GM18498 (cell line): ENCODE data around the gene ARPC2.
A peak's percentile ranks its signal among the peaks of the same experiment; 100 is the strongest.

Experiments
- ATAC-seq: cut with Tn5 transposase; IDR thresholded peaks from one replicate; pipeline ENCODE4 v1.9.1; 2021; ENCODE audit warnings: mild to moderate bottlenecking, moderate library complexity; ENCODE audit not compliant: unreplicated experiment

ARPC2 gene

GRCh38 chr2:218216336-218216673 lies 684 bp upstream of the ARPC2 start:
- no peak for ATAC-seq

GRCh38 chr2:218217360-218218267 lies 625 bp downstream of the ARPC2 start:
- peak; percentile 46 for ATAC-seq

- ATAC-seq, result peak; percentile 37
These were observed 1.5 kb downstream of the ARPC2 start for GRCh38 chr2:218218268-218219185.

GRCh38 chr2:218219934-218220333 lies 2.9 kb downstream of the ARPC2 start:
- no peak for ATAC-seq

GRCh38 chr2:218221000-218221399 lies 4.0 kb downstream of the ARPC2 start:
- no peak for ATAC-seq

GRCh38 chr2:218223046-218223445 lies 6.1 kb downstream of the ARPC2 start:
- no peak for ATAC-seq

- no peak for ATAC-seq
These were observed 7.2 kb downstream of the ARPC2 start for GRCh38 chr2:218224186-218224585.

DNA sequence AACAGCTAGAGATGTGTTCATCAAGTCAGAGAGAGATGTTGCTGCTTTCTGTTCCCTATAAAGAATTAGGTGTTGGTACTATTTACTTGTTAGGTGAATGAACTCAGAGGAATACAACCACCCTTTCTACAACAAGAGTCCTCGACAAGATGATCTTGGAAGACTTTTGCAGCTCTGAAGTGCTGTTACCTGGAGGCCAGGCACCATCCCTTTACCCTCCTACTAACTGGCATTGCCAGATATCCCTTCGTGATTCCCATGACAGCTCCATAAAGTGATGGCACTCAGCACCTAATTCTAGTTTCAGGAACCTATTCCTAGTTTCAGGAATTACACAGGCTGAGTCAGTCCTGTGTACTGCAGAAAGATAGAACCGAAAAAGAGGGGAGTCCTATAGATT lies 9.9 kb downstream of the ARPC2 start:
- ATAC-seq, result no peak

- ATAC-seq, result no peak
These were observed 11.5 kb downstream of the ARPC2 start for GRCh38 chr2:218228366-218229090.

DNA sequence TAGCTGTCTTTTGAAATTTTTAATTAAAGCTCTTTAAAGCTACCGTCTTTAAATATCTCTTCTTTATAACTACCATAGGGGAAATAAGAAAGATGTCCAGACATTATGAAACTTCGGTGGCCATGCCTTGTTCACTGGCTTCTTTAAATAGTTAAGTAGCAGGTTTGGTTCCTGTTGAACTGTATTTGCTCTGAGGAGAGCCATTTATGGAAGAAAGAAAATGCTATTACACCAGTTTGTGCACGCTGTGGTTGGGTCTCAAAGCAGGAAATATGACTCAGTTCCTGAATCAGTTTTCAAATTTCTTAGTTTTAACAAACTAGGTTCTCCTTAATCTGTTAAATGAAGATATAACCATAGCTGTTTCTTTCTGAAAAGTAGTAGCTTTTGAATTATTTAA lies 12.2 kb downstream of the ARPC2 start:
- ATAC-seq, result peak; percentile 87

- ATAC-seq, result no peak
These were observed 12.9 kb downstream of the ARPC2 start for GRCh38 chr2:218229851-218230250.

DNA sequence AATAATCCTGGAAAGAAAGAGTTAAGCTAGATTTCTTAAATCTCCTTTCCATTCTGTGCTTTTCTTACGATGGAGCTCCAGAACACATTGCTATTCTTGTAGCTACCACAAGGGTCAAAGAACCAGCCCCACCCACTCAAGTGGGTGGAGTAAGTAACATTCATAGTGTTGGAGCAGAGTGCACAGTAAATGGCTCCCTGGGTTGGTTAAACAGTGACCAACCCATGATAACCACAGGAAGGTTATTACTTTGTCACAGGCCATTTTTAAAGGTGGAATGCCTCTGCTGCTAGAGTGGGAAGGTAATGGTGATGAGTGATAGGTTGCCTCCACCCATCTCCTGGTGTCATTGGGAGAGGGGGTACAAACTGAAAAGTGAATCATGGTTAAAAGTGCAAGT lies 13.9 kb downstream of the ARPC2 start:
- ATAC-seq, result peak; percentile 47

DNA sequence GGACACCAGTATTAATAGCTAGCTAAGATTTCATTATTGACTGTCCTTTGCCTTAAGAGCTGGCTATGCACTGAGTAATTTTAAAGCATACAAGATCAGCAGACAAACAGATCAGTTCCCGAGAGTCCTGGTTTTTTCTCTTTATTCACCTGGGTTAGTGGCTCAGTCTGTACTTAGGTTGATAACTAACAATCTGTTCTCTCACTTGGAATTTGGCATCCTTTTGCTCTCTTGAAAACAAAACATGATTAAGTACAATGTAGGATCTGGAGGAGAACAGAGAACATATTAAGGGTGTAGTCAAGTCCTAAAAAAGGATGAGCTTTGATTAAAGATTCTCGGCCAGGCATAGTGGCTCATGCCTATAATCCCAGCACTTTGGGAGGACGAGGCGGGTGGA lies 16.6 kb downstream of the ARPC2 start:
- ATAC-seq, result no peak

GRCh38 chr2:218234521-218234920 lies 17.5 kb downstream of the ARPC2 start:
- ATAC-seq, result no peak

- no peak for ATAC-seq
These were observed 18.0 kb downstream of the ARPC2 start for GRCh38 chr2:218235017-218235416.

DNA sequence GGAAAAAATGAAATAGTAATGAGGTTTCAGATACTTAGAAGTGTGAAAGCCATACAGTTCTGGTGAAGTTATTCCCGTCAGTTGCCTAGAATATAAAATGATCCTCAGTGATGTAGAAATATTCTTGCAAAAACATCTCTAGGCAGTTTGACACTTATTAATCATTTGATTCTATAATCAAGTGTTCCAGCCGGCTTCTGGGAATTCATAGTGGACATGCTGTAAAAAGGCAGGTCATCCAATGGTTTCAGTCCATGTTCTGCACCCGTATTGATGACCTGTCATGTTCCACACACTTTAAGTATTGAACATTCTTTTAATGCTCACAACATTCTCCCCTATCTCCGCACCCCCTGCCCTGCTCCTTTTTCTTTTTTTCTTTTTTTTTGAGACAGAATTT lies 19.8 kb downstream of the ARPC2 start:
- ATAC-seq, result no peak

- no peak for ATAC-seq
These were observed 21.9 kb downstream of the ARPC2 start for GRCh38 chr2:218238887-218239286.

DNA sequence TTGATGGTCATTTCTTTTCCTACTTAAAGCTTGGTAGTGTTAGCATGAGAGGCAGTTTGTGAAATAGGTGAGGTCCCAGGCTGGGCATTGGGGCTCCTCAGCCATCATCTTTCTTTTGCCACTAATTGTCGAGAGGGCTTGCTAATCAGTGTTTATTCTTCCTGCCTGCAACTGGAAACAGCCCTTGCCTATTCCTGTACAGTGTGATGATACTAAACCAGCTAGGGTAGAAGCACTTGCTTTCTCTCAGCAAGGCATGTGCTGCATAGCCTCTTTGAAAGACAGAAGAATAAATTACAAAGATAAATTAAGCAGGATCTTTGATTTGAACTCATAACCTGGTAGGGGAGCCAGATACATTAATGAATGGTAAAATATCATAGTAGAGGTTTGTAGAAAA lies 27.2 kb downstream of the ARPC2 start:
- ATAC-seq, result no peak

GRCh38 chr2:218244665-218245064 lies 27.7 kb downstream of the ARPC2 start:
- no peak for ATAC-seq

DNA sequence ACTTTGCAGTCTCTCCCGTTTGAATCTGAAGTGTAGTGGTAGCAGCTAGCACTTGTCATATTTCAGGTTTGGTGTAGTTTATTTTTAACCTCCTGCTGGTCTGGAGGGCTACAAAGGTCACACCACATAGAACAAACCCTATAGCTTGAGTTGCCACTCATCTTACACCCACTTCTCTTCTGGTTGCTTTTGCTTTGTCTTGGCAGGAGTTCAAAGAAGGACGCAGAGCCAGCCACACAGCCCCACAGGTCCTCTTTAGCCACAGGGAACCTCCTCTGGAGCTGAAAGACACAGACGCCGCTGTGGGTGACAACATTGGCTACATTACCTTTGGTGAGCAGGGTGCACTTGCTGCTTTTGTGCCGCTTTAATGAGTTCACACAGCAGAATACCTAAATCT lies 28.2 kb downstream of the ARPC2 start:
- ATAC-seq, result no peak

GRCh38 chr2:218249691-218250090 lies 32.7 kb downstream of the ARPC2 start:
- ATAC-seq, result no peak
